Astrocyte (in vitro differentiated cells and primary cell): ENCODE data around the gene B3GNT5. TPM values are rescaled to one million over a fixed set of nuclear protein-coding genes. Genes with fewer than 3 reads are reported as not detected.

ENCODE experiments used
- DNase-seq: peaks from one replicate; pipeline ENCODE4 v3.0.0-alpha.2; 2010; ENCODE audit warnings: low read depth
- FAIRE-seq: peaks from 2 replicates; lab custom pipeline; 2011; peaks lifted over from hg19 to GRCh38; lab: Jason Lieb, UNC
- H2AFZ ChIP-seq: 2 replicates; pipeline ENCODE4 v1.6.0; 2012; ENCODE audit warnings: low read depth, low read length, inconsistent platforms
- H3K27ac ChIP-seq: 2 replicates; pipeline ENCODE4 v1.5.1; 2011; ENCODE audit warnings: low read depth, low read length, inconsistent platforms
- H3K27me3 ChIP-seq: 2 replicates; pipeline ENCODE4 v1.6.0; 2011; ENCODE audit warnings: low read length, inconsistent platforms; ENCODE audit not compliant: insufficient read depth
- H3K36me3 ChIP-seq: 2 replicates; pipeline ENCODE4 v1.5.1; 2011; ENCODE audit warnings: low read length, inconsistent platforms; ENCODE audit not compliant: insufficient read depth
- H3K4me1 ChIP-seq: 2 replicates; pipeline ENCODE4 v1.5.1; 2011; ENCODE audit warnings: low read length, inconsistent platforms; ENCODE audit not compliant: insufficient read depth
- H3K4me2 ChIP-seq: 2 replicates; pipeline ENCODE4 v1.6.0; 2012; ENCODE audit warnings: low read length, inconsistent platforms
- H3K4me3 ChIP-seq: 2 replicates; pipeline ENCODE4 v1.5.1; 2011; ENCODE audit warnings: low read depth, mild to moderate bottlenecking, low read length, inconsistent platforms; ENCODE audit not compliant: insufficient read depth
- H3K79me2 ChIP-seq: 2 replicates; pipeline ENCODE4 v1.6.0; 2012; ENCODE audit warnings: mild to moderate bottlenecking, low read length, inconsistent platforms; ENCODE audit not compliant: insufficient read depth
- H3K9ac ChIP-seq: 2 replicates; pipeline ENCODE4 v1.6.0; 2012; ENCODE audit warnings: mild to moderate bottlenecking, low read length, inconsistent platforms
- H3K9me3 ChIP-seq: 2 replicates; pipeline ENCODE4 v1.5.1; 2012; ENCODE audit warnings: low read depth, mild to moderate bottlenecking, low read length, inconsistent platforms; ENCODE audit not compliant: insufficient read depth
- H4K20me1 ChIP-seq: 2 replicates; pipeline ENCODE4 v1.6.0; 2012; ENCODE audit warnings: low read length, inconsistent platforms; ENCODE audit not compliant: insufficient read depth
- H3K27ac Mint-ChIP-seq: one replicate; pipeline ENCODE4 v1.8.0; 2021; ENCODE audit warnings: mild to moderate bottlenecking, mixed read lengths; ENCODE audit not compliant: unreplicated experiment
- H3K27me3 Mint-ChIP-seq: one replicate; pipeline ENCODE4 v1.8.0; 2021; ENCODE audit warnings: low read depth, mixed read lengths; ENCODE audit not compliant: unreplicated experiment
- H3K36me3 Mint-ChIP-seq: one replicate; pipeline ENCODE4 v1.8.0; 2021; ENCODE audit warnings: low read depth, mixed read lengths; ENCODE audit not compliant: unreplicated experiment
- H3K4me1 Mint-ChIP-seq: one replicate; pipeline ENCODE4 v1.8.0; 2021; ENCODE audit warnings: low read depth, mixed read lengths; ENCODE audit not compliant: unreplicated experiment
- H3K4me3 Mint-ChIP-seq: one replicate; pipeline ENCODE4 v1.8.0; 2021; ENCODE audit warnings: mild to moderate bottlenecking, moderate library complexity, mixed read lengths; ENCODE audit not compliant: unreplicated experiment
- H3K9me3 Mint-ChIP-seq: one replicate; pipeline ENCODE4 v1.8.0; 2021; ENCODE audit warnings: mild to moderate bottlenecking, mixed read lengths; ENCODE audit not compliant: unreplicated experiment
- EZH2 ChIP-seq: IDR thresholded peaks from 2 replicates; pipeline ENCODE4 v1.6.1; 2012; ENCODE audit warnings: mild to moderate bottlenecking, low read length, inconsistent platforms; ENCODE audit not compliant: insufficient read depth
- total RNA-seq: library from RNA; stranded (reverse); gene quantifications from 2 replicates; pipeline ENCODE4 v1.2.1, GENCODE V29; 2021
- TF ChIP-seq, protein P1 (sequence below): IDR thresholded peaks from 2 replicates; pipeline ENCODE4 v1.5.1; 2011; ENCODE audit warnings: low read depth, mild to moderate bottlenecking, inconsistent platforms, low read length, moderate library complexity; ENCODE audit not compliant: insufficient read depth

Gene B3GNT5
- total RNA-seq, 1 donor from 2014 or later, result 15.8 TPM

DNA sequence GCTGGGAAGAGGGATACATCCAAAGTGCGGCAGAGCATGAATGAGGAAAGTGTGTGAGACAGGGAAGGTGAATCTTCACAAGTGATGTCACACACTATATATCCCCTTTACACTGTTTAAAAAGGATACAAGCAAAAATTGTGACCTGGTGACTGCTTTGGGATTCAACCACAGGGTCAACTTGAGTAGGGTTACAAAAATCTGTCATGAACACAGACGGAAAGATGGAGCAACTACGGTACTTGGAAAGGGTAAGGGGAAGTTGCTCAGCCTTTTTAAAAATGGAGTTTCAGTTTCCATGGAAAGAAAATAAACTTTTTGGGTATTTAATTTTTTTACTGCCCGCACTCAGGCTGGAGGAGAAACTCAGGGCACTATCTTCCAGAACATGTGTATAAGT lies 60.3 kb downstream of the B3GNT5 start:
- H2AFZ ChIP-seq, result no peak overlapping the region
- no peaks in the 10 kb centered on the region for H3K9me3 ChIP-seq
- H3K27ac ChIP-seq, result no peak overlapping the region
- DNase-seq (no peak), FAIRE-seq (no peak)
- H3K4me1 ChIP-seq, result peaks cover 8% of the 10 kb centered on the region
- Mint-ChIP-seq H3K36me3 (peaks cover 2% of the 10 kb centered on the region), H3K9me3 (no peaks in the 10 kb centered on the region), H3K4me3 (no peak overlapping the region), H3K27ac (no peak overlapping the region), H3K27me3 (peaks cover 8% of the 10 kb centered on the region), H3K4me1 (peaks cover 5% of the 10 kb centered on the region)
- no peaks in the 10 kb centered on the region for H4K20me1 ChIP-seq
- no peak overlapping the region for H3K4me2 ChIP-seq
- no peak overlapping the region for H3K9ac ChIP-seq
- no peaks in the 10 kb centered on the region for H3K36me3 ChIP-seq
- H3K79me2 ChIP-seq, result no peaks in the 10 kb centered on the region
- H3K4me3 ChIP-seq, result no peak overlapping the region
- TF ChIP-seq EZH2, result no peak
- TF ChIP-seq, protein P1, sequence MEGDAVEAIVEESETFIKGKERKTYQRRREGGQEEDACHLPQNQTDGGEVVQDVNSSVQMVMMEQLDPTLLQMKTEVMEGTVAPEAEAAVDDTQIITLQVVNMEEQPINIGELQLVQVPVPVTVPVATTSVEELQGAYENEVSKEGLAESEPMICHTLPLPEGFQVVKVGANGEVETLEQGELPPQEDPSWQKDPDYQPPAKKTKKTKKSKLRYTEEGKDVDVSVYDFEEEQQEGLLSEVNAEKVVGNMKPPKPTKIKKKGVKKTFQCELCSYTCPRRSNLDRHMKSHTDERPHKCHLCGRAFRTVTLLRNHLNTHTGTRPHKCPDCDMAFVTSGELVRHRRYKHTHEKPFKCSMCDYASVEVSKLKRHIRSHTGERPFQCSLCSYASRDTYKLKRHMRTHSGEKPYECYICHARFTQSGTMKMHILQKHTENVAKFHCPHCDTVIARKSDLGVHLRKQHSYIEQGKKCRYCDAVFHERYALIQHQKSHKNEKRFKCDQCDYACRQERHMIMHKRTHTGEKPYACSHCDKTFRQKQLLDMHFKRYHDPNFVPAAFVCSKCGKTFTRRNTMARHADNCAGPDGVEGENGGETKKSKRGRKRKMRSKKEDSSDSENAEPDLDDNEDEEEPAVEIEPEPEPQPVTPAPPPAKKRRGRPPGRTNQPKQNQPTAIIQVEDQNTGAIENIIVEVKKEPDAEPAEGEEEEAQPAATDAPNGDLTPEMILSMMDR, result no peak
- H3K27me3 ChIP-seq, result no peaks in the 10 kb centered on the region

DNA sequence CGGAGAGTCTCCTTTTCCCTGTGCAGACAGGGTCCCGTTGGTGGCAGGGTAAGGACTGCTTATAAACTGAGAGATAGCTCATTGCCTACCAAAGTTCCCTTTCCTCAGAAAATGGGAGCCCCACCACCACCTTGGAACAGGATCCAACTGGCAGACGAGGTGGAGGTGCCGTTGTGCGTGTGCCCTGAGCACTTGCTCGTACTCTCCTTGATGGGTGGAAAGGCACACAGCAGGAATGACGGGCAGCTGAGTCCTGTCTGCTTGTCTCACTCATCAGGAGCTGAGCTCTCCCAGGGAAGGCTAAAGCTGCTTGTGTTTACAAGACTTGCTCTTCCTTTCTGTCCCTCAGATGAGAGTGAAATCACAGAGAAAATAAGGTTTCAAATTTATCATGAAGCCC lies 60.7 kb downstream of the B3GNT5 start:
- no peak overlapping the region for H3K27ac Mint-ChIP-seq
- peaks cover 8% of the 10 kb centered on the region for H3K27me3 Mint-ChIP-seq
- H3K4me3 ChIP-seq, result no peak overlapping the region
- no peak for TF ChIP-seq EZH2
- TF ChIP-seq, protein P1, result no peak
- no peaks in the 10 kb centered on the region for H3K36me3 ChIP-seq
- peaks cover 2% of the 10 kb centered on the region for H3K36me3 Mint-ChIP-seq
- no peak overlapping the region for H2AFZ ChIP-seq
- H3K4me1 ChIP-seq, result peaks cover 12% of the 10 kb centered on the region
- FAIRE-seq (no peak), DNase-seq (no peak)
- no peak overlapping the region for H3K4me3 Mint-ChIP-seq
- no peak overlapping the region for H3K27ac ChIP-seq
- H3K4me2 ChIP-seq, result no peak overlapping the region
- H3K9me3 ChIP-seq, result no peaks in the 10 kb centered on the region
- no peaks in the 10 kb centered on the region for H3K9me3 Mint-ChIP-seq
- no peaks in the 10 kb centered on the region for H3K79me2 ChIP-seq
- no peak overlapping the region for H3K9ac ChIP-seq
- H4K20me1 ChIP-seq, result no peaks in the 10 kb centered on the region
- H3K4me1 Mint-ChIP-seq, result peaks cover 5% of the 10 kb centered on the region
- no peaks in the 10 kb centered on the region for H3K27me3 ChIP-seq

DNA sequence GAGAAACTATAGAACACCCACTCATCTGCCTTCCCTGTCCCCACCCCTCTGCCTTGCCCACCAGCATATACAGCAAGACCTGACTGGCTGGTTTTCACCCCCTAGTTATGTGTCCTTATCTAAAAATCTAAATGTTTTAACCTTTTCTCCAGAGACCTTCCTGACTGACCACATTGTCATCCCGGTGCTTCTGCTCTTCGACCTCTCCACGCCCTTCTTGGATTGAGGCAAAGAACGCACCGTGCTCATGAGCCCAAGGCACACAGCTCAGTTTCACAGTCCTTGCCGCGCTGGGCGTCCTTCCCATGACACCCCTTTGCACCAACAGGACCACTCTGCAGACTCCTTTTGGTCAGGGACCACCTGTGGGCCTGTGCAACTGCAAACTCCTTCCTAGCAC lies 62.7 kb downstream of the B3GNT5 start:
- Histone ChIP-seq H3K36me3 (no peaks in the 10 kb centered on the region), H3K9me3 (no peaks in the 10 kb centered on the region), H3K9ac (no peak overlapping the region), H3K4me3 (no peak overlapping the region), H2AFZ (no peak overlapping the region), H3K4me2 (no peak overlapping the region), H3K4me1 (peaks cover 16% of the 10 kb centered on the region), H3K79me2 (no peaks in the 10 kb centered on the region), H4K20me1 (no peaks in the 10 kb centered on the region), H3K27ac (no peak overlapping the region), H3K27me3 (no peaks in the 10 kb centered on the region)
- peaks cover 8% of the 10 kb centered on the region for H3K27me3 Mint-ChIP-seq
- peaks cover 2% of the 10 kb centered on the region for H3K36me3 Mint-ChIP-seq
- no peak overlapping the region for H3K4me3 Mint-ChIP-seq
- H3K4me1 Mint-ChIP-seq, result peaks cover 9% of the 10 kb centered on the region
- no peak for DNase-seq
- no peak overlapping the region for H3K27ac Mint-ChIP-seq
- no peaks in the 10 kb centered on the region for H3K9me3 Mint-ChIP-seq
- TF ChIP-seq, protein P1, result no peak
- no peak for TF ChIP-seq EZH2
- no peak for FAIRE-seq
